HT1080 (cell line): ENCODE measurements around the gene ABCC4. TPM values are rescaled to one million over a fixed set of nuclear protein-coding genes. Genes with fewer than 3 reads are reported as not detected.
A peak's percentile ranks its signal among the peaks of the same experiment; 100 is the strongest.
"Not testable (repeated sequence)": the region's sequence is repeated elsewhere in the genome, so short reads cannot be mapped to it uniquely, and the experiment has no call there.

ENCODE experiments used
- DNase-seq: peaks from one replicate; pipeline ENCODE4 v3.0.0-alpha.2; 2015; ENCODE audit warnings: low read depth
- total RNA-seq: library from RNA; depleted of rRNA; stranded (reverse); fragments of >200 nt; shearing (Covaris generic); gene quantifications from 2 replicates; pipeline ENCODE4 v1.2.3, GENCODE V29; 2014

ABCC4 gene
- total RNA-seq, 1 experiment from 2014 or later: 17.2 TPM

DNA sequence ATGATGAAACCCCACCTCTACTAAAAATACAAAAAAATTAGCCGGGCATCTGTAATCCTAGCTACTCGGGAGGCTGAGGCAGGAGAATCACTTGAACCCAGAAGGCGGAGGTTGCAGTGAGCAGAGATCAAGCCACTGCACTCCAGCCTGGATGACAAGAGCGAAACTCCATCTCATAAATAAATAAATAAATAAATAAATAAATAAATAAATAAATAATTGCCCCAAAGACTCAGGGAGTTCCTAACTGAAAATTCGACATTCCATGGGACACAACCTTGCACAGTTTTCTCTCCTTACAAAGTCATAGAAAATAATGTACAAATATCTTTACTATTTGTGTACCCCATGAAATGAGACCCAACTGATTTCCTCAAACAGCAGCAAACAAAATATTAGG is 134.2 kb downstream of the ABCC4 start:
- not testable (repeated sequence) for DNase-seq

- DNase-seq: no peak
Observed at GRCh38 chr13:95164830-95165229, 136.4 kb downstream of the ABCC4 start.

DNA sequence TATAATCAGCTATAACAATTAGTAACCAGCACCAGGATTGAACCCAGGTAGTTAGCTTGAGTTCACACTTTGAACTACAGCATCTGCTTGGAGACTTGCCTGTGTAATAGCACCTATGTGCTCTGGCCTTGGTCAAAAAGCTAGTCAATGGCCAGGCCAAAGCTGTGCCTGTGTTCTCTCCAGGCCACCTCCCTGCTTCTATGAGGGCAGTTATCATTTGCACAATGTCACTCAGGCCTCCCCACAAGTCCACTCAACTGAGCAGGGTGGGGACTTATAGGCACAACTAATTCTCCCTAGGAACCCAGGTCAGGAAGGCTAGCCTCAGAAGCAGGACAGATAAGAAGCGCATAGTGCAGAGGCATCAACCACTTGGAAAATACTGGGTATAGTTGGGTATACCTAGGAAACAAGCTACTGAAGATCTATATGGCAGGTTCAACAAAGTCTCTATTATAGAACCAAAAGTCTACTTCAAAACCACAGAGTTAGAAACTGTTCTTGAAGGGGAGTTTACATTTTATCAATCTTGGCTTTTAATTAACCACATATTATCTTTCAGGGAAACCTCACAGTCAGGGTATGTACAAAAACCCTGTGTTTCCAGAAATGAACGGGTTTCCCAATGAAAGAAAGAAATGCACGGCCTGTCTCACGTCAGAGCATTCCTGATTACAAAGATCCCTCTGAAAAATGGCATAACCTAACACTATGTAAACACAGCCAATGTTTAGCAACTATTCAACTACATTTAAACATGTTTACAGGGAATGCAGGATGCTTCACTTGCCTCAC is 140.9 kb downstream of the ABCC4 start:
- DNase-seq: no peak

DNA sequence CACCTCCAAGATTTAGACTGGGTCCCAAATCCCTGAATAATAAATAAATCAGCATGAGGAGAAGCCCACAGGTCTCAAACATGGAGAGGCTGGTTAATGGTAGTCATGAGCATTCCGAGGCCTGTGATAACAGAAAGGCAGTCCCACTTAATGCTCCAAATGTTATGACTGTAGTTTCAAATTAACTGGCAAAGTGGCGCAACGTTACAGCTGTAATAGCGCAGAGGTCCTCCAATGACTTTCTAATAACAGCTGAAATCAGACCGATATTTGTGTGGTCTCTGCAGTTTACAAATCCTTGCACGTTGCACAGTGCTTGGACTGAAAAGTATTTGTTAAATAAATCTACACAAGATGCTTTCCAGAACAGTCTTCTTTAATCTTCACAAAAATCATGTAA is 141.8 kb downstream of the ABCC4 start:
- DNase-seq: no peak

- DNase-seq: peak; percentile 9
Observed at GRCh38 chr13:95156208-95156607, 145.0 kb downstream of the ABCC4 start.

GRCh38 chr13:95155504-95155903 is 145.7 kb downstream of the ABCC4 start:
- no peak for DNase-seq

DNA sequence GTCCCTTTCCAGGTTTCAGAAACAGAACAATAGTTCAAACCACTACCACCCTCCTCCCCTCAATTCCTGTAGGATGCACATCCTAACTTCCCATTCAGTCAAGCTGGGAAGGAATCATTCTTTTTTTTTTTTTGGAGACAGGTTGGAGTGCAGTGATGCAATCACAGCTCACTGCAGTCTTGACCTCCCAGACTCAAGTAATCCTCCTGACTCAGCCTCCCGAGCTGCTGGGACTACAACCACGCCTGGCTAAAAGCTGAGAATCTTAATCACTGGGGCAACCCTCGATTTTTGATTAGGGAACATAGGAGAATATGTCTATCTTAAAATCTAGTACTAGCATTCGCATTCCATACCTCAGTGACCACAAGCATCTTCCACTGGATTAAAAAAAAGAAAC is 146.2 kb downstream of the ABCC4 start:
- peak; percentile 48 for DNase-seq

GRCh38 chr13:95154413-95154886 is 146.8 kb downstream of the ABCC4 start:
- no peak for DNase-seq

GRCh38 chr13:95153647-95154412 is 147.4 kb downstream of the ABCC4 start:
- DNase-seq: no peak

DNA sequence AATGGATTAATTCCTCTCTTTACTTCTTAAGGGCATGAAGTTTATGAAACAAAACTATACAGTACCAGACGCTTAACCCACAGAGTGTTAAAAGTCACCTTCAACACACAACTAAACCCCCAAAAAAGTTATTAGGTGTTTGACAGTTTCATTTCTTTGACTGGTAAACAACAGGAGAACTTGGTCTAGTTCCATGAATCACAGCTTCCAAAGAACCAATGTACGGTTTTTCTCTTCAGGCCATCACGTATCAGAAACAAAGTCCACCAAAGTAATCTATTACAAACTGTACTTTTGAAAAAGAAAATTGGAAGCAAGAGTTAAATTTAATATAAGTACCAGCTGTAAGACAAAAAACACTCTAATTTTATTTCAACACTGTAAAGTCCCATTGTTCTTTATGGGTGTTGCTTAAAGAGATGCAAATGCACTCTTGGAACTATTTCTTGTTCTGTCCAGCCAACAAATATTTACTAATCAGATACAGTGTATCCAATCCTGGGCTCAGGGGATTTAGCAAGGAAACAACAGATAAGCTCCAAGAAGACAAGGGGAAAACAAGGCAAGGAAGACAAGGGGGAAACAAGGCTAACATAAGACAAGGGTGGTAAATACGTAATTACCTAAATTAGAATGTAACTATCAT is 149.2 kb downstream of the ABCC4 start:
- no peak for DNase-seq

DNA sequence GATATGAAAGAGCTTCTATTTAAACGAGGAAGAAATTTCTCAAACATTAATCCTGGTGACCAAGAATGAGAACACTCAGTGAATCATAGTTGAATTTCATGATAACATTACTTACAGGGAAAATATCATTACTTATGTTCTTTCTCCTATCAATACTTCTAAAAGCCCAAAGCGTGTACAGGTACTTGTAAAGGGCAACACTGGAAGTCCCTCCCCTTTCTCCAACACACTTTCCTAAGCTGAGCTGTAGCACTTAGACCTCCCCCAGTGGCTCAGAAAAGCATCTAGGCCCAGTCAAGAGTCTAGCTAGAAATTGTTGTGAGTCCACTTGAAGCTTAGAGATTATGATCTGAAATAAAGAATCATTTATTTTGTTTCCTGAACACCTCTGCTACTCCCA is 150.7 kb downstream of the ABCC4 start:
- DNase-seq: no peak

DNA sequence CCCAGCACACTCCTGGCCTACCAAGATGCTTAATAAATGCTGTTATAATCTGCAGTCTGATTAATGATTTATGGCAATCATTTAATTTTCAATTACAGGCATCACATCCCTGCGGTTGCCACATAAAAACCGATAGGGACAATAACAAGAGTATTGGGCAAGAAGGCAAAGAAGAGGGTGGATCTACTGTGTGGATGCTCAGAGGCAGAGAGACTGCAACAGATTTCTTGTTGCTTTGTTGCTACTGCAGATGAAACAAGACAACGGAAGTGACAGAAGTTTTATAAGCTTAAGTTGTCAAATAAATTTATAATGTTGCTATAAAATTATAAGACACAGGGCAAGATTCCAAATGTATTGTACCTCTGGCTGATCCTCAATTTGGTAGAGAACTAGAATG is 154.8 kb downstream of the ABCC4 start:
- no peak for DNase-seq

- DNase-seq: no peak
Observed at GRCh38 chr13:95145587-95145986, 155.7 kb downstream of the ABCC4 start.

DNA sequence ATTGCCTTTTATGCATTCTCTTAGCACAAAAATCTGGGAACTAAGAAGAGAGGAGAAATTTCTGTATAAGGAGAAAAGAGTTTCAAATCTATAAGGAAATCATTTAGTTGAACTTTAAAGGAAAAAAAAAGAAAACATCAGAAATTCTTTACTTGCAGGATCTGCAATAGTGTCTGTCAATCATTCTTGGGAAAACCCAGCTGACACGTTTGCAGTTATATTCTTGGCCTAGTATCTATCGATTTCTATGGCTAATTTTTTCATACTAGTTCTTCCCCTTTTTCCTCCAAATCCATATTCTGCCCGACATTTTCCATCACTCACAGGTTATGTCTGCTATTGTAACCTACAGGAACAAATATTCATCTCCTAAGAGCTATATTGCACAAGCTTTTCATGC is 160.7 kb downstream of the ABCC4 start:
- no peak for DNase-seq

GRCh38 chr13:95138876-95139585 is 162.2 kb downstream of the ABCC4 start:
- DNase-seq: no peak

DNA sequence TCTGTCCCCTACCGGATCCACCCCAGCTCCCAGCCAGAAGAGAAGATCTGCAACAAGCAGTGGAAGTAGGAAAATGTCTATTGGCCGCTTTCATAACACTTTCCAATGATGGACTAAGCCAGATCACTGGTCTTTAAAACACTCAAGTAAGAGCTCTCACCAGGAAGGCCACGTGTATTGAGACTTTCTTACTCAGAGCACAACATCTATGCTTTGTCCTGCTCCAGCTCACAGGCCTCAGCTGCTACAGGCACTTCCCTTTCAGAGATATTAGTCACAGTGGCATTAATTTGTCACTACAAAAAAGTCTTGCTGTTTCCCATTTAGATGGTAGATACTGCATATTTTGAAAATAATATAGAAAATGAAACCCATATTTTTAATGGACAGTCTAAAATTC is 164.2 kb downstream of the ABCC4 start:
- DNase-seq: peak; percentile 54

- no peak for DNase-seq
Observed at GRCh38 chr13:95136638-95137037, 164.6 kb downstream of the ABCC4 start.

DNA sequence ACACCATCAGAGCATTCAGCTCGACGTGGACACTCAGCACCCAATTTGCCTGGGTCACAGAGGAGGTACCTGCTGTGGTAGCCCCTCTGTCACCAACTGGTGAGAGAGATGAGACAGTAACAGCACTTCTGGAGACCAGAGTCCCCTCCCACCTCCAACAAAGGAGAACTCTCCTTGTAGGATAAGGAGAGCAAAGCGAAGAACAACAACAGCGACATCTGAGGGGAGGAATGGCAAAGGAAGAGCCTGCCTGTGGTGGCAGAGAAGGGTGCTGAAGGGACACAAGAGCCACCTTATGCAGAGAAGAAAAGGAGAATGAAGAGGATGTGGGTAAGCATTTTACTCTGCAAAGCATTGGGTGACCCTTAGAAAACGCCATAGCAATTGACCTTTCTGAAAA is 167.8 kb downstream of the ABCC4 start:
- no peak for DNase-seq

- no peak for DNase-seq
Observed at GRCh38 chr13:95129004-95129403, 172.2 kb downstream of the ABCC4 start.

- peak; percentile 51 for DNase-seq
Observed at GRCh38 chr13:95128045-95128643, 173.1 kb downstream of the ABCC4 start.

- no peak for DNase-seq
Observed at GRCh38 chr13:95124959-95125358, 176.3 kb downstream of the ABCC4 start.
